Type B pancreatic cell (in vitro differentiated cells): ENCODE data around the gene RSKR. TPM values are rescaled to one million over a fixed set of nuclear protein-coding genes. Genes with fewer than 3 reads are reported as not detected.

Source experiments
- DNase-seq: peaks from one replicate; pipeline ENCODE4 v3.0.0; 2021; ENCODE audit warnings: mixed read lengths; ENCODE audit not compliant: unreplicated experiment; ENCODE audit errors: extremely low spot score
- H3K27ac Mint-ChIP-seq: 2 replicates; pipeline ENCODE4 v1.8.0; 2021; ENCODE audit warnings: mild to moderate bottlenecking, mixed read lengths
- H3K27me3 Mint-ChIP-seq: 2 replicates; pipeline ENCODE4 v1.8.0; 2021; ENCODE audit warnings: mixed read lengths
- H3K36me3 Mint-ChIP-seq: 2 replicates; pipeline ENCODE4 v1.8.0; 2021; ENCODE audit warnings: mixed read lengths
- H3K4me1 Mint-ChIP-seq: one replicate; pipeline ENCODE4 v1.8.0; 2021; ENCODE audit warnings: mixed read lengths; ENCODE audit not compliant: unreplicated experiment
- H3K4me3 Mint-ChIP-seq: 2 replicates; pipeline ENCODE4 v1.8.0; 2021; ENCODE audit warnings: mild to moderate bottlenecking, mixed read lengths
- H3K9me3 Mint-ChIP-seq: 2 replicates; pipeline ENCODE4 v1.8.0; 2021; ENCODE audit warnings: mixed read lengths
- total RNA-seq: library from RNA; stranded (reverse); gene quantifications from 2 replicates; pipeline ENCODE4 v1.2.1, GENCODE V29; 2021; ENCODE audit warnings: low replicate concordance
- TF ChIP-seq, protein P1 (sequence below): fragments of 200-600 bp; sonication (generic); conservative IDR thresholded peaks from 2 replicates; pipeline ENCODE4 v1.5.0; 2021; ENCODE audit warnings: antibody characterized with exemption, mild to moderate bottlenecking

RSKR gene
- total RNA-seq, 1 donor from 2014 or later: 27.7 TPM

DNA sequence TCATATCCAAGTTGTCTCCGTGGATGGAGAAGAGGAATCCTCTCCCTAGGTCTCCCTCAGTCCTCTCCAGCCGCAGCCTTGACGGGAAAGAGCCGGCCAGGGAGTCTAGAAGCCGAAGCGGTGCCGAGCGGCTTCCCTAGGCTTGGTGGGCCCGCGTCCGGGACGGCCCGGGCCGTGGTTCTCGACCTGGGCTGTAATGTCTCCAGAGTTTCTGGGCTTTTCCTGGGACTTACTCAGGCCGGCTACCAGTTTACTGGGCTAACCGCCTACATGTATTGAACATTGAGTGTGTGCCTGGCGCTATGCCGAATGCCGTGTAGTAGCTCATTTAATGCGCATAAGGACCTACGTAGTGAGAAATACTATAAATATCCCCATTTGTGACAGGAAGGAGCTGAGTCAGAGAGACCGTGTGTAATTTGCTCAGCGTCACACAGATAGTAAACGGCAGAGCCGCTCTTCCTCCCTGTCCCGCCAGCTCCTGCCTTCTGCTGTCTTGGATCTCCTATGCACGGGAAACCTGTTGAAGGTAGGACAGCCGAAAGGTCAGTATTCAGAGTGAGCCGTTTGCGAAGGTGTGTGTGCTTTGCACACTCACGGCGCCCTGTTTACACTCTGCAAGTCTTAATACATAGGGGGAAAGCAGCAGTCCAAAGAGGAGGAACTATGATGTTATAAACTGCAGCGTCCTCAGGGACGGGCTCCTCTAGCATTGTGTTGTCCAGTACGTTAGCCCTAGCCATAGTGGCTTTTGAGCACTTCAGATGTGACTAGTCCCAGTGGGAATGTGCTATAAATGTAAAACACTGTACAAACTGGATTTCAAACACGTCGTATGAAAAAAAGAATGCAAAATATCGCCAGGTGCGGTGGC is 14.4 kb downstream of the RSKR start:
- no peaks in the 10 kb centered on the region for H3K27me3 Mint-ChIP-seq
- peak overlapping the region; percentile 92 for H3K27ac Mint-ChIP-seq
- H3K4me1 Mint-ChIP-seq: peaks cover 24% of the 10 kb centered on the region
- no peak for DNase-seq
- H3K4me3 Mint-ChIP-seq: peak overlapping the region; percentile 97
- no peaks in the 10 kb centered on the region for H3K36me3 Mint-ChIP-seq
- H3K9me3 Mint-ChIP-seq: no peaks in the 10 kb centered on the region
- TF ChIP-seq, protein P1, sequence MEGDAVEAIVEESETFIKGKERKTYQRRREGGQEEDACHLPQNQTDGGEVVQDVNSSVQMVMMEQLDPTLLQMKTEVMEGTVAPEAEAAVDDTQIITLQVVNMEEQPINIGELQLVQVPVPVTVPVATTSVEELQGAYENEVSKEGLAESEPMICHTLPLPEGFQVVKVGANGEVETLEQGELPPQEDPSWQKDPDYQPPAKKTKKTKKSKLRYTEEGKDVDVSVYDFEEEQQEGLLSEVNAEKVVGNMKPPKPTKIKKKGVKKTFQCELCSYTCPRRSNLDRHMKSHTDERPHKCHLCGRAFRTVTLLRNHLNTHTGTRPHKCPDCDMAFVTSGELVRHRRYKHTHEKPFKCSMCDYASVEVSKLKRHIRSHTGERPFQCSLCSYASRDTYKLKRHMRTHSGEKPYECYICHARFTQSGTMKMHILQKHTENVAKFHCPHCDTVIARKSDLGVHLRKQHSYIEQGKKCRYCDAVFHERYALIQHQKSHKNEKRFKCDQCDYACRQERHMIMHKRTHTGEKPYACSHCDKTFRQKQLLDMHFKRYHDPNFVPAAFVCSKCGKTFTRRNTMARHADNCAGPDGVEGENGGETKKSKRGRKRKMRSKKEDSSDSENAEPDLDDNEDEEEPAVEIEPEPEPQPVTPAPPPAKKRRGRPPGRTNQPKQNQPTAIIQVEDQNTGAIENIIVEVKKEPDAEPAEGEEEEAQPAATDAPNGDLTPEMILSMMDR: no peak

DNA sequence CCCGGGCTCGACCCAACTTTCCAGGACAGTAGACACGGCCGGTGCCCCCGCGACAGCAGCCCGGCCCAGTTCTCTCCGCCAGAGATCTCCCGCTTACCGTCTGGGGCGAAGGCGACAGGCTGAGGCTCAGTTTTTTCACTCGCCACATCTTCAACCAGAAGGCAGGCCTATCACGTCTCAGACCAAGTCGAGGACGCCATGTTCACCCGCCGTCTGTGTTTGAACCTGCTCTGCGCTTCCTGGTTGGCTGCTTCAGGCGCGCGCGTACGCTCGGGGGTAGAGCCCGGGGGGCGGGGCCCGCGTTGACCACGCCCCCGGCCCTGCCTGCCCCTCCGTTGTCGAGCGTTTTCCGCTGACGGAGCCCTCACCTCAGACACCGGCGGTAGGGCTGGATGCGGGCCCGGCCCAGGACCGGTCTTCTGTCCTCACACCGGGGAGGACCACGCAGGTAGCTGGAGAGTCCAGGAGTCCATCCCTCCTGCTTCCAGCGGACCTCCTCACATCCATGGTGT is 15.1 kb downstream of the RSKR start, which contains the start of gene SPAG5:
TSS of gene SPAG5 (minus strand) at position 227 of the 512 bp plus-strand sequence. CDS start at position 148, 79 bp downstream.
- DNase-seq: peak; percentile 97
- Mint-ChIP-seq H3K27me3 (no peaks in the 10 kb centered on the region), H3K9me3 (no peaks in the 10 kb centered on the region), H3K27ac (peak within 1 kb of the TSS; percentile 92), H3K4me3 (peak within 1 kb of the TSS; percentile 97), H3K4me1 (peaks cover 24% of the 10 kb centered on the region), H3K36me3 (no peaks in the 10 kb centered on the region)
- TF ChIP-seq, protein P1: no peak

DNA sequence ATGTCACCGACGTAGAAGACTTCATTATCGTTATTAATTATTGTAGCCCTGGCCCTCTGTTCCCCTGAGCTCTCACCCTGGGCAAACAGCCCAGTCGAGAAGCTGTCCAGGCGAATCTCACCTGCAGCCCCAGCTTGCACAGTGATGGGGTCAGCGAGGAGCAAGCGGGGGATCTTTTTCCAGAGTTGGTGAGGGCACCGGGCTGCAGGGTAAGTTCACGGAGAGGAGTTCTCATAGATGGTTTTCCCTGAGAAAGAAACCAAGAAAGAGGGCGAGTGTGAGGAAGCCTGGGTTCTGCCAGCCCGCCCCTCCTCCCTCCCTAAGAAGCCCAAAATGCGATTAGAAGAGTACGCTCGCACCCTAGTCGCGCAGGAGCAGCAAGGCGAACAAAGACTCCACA is 15.6 kb downstream of the RSKR start:
- Mint-ChIP-seq H3K27me3 (no peaks in the 10 kb centered on the region), H3K27ac (peak overlapping the region; percentile 92)

DNA sequence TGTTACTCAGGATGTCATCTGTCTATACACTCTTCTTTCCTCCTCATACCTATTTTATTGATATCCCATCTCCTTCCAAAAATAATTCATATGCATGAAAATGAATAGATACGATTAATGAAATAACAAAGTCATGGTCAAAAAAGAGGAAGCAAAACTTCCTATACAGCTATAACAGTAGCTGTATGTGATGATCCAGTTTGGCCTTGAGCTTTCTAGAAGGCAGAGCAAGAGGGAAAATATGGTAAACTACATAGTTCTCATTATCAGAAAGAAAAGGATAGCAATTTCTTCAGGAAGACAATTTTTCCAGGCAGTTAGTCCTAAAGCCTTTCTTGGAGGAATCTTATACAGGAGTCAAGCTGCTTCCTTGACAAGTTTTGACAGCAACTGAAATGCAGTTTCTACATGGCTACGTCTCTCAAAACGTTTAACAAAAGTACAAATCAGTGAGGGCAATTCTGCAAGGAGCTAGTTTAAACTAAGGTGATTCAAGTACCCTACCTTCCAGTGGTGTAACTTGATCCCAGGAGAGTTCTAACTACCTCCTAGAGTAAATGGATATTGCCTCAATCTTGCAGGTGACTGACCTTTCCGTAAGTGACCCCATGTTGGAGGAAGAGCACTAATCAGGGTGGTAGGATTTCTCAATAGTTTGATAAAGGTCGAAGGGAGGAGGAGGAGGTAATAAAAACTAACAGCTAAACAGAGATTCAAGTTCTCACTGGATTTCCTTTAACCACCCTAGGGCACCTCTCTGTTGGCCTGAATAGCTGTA is 16.2 kb downstream of the RSKR start:
- Mint-ChIP-seq H3K36me3 (no peaks in the 10 kb centered on the region), H3K27ac (peak overlapping the region; percentile 92), H3K4me3 (peak overlapping the region; percentile 97), H3K4me1 (peaks cover 24% of the 10 kb centered on the region), H3K27me3 (no peaks in the 10 kb centered on the region), H3K9me3 (no peaks in the 10 kb centered on the region)
- no peak for DNase-seq
- TF ChIP-seq, protein P1: no peak

More for the DNA sequence above, 15.6 kb downstream of the RSKR start:
- Mint-ChIP-seq H3K9me3 (no peaks in the 10 kb centered on the region), H3K4me3 (peak overlapping the region; percentile 97), H3K36me3 (no peaks in the 10 kb centered on the region), H3K4me1 (peaks cover 24% of the 10 kb centered on the region)
- DNase-seq: no peak
- TF ChIP-seq, protein P1: no peak

DNA sequence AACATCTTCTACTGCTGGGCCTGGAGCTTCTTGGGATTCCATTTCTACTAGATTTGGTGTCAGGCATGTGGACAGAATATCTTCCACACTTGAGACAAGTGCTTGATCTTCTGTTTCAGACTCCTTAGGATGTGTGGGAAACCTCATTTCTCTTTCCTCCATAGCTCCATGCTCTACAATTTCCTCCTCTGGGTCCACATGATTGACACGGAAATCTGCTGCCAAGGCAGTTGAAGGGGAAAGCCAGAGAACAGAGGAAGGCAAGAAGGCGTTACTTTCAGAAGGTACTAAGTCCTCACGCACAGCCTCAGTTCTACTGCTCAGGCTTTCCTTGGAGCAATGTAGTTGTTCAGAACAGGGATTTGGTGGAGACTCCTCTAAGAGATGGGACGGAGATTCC is 21.7 kb downstream of the RSKR start:
- Mint-ChIP-seq H3K4me1 (no peaks in the 10 kb centered on the region), H3K36me3 (peaks cover 9% of the 10 kb centered on the region), H3K4me3 (no peak overlapping the region), H3K27me3 (no peaks in the 10 kb centered on the region), H3K27ac (no peak overlapping the region), H3K9me3 (no peaks in the 10 kb centered on the region)
- TF ChIP-seq, protein P1: no peak
- DNase-seq: no peak
